Inflammatory macrophage (primary cell): Measurements from ENCODE around the gene PLCD3.

Source experiments
- DNase-seq, 2 donors: peaks; one replicate each; pipeline ENCODE4 v3.0.0-alpha.2; 2020 to 2022
- total RNA-seq, 18 experiments: gene quantifications; one replicate each; lab custom pipeline; 2026; ENCODE audit warnings: mixed read lengths in 6 of 18, inconsistent platforms in 2 of 18; lab: John Stamatoyannopoulos, UW

Gene PLCD3, protein sequence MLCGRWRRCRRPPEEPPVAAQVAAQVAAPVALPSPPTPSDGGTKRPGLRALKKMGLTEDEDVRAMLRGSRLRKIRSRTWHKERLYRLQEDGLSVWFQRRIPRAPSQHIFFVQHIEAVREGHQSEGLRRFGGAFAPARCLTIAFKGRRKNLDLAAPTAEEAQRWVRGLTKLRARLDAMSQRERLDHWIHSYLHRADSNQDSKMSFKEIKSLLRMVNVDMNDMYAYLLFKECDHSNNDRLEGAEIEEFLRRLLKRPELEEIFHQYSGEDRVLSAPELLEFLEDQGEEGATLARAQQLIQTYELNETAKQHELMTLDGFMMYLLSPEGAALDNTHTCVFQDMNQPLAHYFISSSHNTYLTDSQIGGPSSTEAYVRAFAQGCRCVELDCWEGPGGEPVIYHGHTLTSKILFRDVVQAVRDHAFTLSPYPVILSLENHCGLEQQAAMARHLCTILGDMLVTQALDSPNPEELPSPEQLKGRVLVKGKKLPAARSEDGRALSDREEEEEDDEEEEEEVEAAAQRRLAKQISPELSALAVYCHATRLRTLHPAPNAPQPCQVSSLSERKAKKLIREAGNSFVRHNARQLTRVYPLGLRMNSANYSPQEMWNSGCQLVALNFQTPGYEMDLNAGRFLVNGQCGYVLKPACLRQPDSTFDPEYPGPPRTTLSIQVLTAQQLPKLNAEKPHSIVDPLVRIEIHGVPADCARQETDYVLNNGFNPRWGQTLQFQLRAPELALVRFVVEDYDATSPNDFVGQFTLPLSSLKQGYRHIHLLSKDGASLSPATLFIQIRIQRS
- total RNA-seq = 0.38 to 2.1 (median 0.92) reads per million in 18 experiments

DNA sequence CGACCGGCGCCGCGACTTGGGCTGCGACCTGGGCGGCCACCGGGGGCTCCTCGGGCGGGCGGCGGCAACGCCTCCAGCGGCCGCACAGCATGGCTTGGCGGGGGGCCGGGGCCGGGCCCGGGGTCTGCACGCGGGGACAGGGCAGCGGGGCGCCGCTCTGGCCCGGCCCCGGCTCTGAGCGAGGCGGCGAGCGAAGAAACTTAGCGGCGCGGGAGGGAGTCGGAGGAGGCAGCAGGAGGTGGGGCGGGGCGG, at the start of gene PLCD3:
Gene PLCD3, minus strand, starts transcription at position 196 of the 252 bp plus-strand sequence. Its CDS starts 105 bp downstream, at position 91.
- no peak for DNase-seq

DNA sequence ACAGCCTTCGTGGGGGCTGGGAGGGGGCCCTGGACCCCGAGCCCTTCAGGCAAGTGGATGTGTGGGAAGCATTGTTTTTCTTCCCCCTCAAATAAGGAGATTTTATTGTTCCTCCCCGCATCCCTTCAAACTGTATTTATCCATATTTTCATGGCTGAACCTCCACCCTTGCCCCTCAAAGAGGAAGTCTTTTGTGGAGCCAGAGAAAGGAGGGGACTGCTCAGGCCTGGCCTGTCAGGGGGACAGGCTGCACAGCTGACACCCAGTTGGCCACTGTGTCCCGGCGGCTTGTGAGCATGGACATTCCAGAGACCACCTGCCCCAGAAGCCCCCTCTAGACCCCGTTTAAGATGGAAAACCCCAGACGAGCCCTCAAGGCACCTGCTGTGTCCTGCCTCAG, 45.2 kb upstream of the PLCD3 start:
- no peak for DNase-seq

DNA sequence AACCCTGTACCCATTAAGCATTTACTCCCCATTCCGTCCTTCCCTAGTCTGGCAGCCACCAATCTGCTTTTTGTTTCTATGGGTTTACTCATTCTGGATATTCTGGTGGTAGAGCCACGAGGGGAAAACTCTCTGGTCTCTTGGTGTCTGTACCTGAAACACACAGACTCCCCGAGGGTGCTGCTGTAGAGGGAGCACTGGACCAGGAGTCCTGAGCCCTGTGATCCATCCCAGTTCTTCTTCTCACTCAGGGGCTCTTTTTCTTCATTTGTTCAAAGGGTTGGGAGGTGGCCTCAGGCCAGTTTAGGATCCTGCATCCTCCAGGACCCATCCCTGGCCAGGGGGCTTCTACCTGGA, 43.4 kb upstream of the PLCD3 start:
- no peak for DNase-seq

- peak; percentile 29 to 42 for DNase-seq
These were observed 40.4 kb upstream of the PLCD3 start for GRCh38 chr17:45172541-45173286.

GRCh38 chr17:45172232-45172540, 39.9 kb upstream of the PLCD3 start:
- DNase-seq = no peak

DNA sequence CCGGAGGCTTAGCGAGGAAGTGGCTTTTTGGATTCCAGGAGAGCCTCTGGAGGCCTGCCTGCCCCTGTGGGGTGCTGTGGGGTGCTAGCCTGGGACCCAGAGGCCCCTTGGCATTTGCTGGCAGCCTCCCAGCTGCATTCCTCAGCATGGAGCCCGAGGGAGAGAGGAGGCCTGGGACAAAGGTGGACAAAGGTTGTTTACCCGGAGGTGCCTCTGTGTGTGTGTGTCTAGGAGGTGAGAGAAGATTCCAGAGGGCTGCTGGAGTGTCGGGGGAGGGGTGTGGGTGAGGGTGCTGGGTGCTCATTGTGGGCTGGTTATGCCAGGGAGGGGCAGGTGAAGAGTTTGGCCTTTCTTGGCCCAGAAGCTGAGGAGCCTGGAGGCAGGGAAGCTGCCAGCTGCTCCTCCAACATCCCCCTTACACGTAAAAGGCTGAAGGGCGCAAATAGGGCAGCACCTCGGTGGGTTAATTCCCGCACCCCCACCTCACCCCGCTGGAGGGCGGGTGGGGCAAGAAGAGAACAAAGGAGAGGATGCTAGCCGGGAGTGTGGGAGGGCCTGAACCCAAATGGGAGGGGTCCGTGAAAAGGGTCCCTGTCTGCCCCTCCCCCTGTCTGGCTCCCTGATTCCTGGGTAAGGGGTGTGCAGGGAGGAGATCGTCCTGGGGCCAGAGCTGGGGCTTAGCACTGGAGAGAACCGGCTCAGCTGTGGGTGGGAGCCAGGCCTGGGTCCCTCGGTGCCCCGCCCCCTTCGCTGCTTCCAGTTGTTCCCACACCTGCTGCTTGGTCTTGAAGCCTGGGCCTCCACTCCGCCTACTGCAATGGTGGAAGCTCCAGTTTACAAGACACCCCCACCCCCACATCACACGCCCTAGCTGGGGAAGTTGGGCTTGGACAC, 39.3 kb upstream of the PLCD3 start:
- DNase-seq = peak; percentile 42 to 78

GRCh38 chr17:45170931-45171337, 38.6 kb upstream of the PLCD3 start:
- peak; percentile 49 to 81 for DNase-seq

- no peak for DNase-seq
These were observed 38.1 kb upstream of the PLCD3 start for GRCh38 chr17:45170280-45170930.

DNA sequence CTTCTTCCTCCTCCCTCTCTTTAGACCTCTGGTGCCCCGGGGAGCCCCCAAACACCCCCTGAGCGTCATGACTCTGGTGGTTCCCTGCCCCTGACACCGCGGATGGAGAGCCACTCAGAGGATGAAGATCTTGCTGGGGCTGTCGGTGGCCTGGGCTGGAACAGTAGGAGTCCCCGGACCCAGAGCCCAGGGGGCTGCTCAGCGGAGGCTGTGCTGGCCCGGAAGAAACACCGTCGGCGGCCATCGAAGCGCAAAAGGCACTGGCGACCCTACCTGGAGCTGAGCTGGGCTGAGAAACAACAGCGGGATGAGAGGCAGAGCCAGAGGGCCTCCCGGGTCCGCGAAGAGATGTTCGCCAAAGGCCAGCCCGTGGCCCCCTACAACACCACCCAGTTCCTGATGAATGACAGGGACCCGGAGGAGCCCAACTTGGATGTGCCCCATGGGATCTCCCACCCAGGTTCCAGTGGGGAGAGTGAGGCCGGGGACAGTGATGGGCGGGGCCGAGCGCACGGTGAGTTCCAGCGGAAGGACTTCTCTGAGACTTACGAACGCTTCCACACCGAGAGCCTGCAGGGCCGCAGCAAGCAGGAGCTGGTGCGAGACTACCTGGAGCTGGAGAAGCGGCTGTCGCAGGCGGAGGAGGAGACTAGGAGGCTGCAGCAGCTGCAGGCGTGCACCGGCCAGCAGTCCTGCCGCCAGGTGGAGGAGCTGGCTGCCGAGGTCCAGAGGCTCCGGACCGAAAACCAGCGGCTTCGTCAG, 36.9 kb upstream of the PLCD3 start:
- no peak for DNase-seq

DNA sequence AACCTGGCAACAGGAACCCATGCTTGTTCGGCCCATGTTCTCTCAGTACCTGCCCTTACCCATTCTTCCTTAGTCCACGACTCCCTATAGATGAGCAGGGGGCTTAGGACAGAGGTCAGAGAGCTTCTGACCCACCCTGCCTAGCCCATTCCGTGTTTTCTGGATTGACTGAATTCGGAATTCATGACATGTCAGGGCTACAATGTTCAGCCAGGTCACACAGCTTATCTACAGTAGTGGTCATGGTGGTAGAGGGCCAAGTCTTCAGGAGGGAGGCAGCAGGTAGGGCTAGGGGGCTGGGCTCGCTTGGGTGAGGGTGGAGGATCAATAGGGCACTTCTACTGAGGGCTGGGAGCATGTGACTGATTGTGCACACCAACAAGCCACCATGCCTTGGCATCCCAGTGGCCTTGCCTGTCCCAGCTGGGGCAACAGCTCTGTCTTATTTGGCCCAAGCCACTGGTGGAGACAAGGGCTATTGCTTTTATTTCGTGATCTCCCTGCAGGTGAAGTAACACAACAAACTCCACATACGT, 32.5 kb upstream of the PLCD3 start:
- DNase-seq = no peak

DNA sequence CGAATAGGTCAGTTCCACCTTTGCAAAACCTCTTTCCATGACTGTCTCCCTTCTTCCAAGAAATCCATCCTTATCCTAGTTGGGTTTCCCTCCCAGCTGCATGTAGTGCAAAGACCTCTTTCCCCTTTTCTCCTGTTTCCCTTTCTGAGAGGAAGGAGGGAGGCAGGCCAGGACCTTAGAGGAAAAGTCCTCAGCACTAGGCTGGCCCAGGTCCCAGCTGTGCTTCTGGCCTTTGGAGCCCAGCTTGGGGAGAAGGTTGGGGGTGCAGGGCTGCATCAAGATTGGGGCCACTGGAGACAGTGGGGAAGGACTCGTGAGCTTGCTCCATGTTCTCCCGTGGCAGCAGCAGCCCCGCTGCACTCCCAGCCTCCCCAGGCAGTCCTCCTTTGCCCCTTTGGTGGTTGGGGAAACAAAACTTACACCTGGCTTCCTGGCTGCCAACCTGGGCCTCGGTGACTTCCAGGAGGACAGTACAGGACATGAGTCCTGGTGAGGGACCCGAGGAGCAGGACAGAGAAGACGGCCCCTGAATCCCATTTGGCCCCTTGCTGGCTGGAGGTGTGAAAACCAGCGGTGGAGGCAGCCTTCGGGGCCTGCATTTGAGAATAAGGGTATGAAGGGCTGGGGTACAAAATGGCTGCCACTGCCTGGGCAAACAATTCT, 29.8 kb upstream of the PLCD3 start:
- no peak for DNase-seq

DNA sequence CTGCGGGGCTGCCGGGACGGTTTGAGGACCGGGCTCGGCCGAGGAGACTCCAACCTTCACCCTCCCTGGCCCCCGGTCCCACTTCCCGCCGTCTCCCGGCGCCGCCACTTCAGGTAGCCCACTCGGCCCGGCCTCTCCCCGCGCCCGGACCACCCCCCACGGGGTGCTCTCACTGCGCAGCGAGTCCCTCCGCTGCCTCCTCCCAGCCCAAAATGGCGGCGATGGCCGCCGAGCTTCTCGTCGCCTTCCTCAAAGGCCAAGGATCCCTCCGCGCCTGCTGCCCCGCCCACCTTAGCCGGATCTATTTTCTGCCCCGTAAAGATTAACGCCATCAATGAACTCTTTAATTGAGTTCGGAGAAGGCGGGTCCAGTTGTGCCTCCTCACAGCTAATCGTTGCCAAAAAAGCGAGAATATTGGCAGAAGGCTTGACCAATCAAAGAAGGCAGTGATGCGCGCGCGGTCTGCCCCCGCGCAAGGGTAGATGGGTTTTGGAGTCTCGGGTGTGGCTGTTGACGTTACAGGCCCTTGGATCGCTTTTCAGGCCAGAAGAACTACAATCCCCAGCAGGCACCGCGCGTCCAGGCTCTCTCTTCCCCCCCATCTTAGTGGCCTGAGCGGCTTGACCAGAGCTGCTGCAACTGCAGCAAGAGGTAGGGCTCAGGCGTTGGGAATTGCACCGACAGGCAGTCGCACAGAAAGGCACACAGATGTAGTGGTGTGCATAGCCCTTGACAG, 29.1 kb upstream of the PLCD3 start, which contains the start of gene HEXIM2:
Gene HEXIM2, plus strand, starts transcription at position 588 of the 737 bp plus-strand sequence. CDS start 919 bp downstream, outside the sequence.
- peak; percentile 100 for DNase-seq

DNA sequence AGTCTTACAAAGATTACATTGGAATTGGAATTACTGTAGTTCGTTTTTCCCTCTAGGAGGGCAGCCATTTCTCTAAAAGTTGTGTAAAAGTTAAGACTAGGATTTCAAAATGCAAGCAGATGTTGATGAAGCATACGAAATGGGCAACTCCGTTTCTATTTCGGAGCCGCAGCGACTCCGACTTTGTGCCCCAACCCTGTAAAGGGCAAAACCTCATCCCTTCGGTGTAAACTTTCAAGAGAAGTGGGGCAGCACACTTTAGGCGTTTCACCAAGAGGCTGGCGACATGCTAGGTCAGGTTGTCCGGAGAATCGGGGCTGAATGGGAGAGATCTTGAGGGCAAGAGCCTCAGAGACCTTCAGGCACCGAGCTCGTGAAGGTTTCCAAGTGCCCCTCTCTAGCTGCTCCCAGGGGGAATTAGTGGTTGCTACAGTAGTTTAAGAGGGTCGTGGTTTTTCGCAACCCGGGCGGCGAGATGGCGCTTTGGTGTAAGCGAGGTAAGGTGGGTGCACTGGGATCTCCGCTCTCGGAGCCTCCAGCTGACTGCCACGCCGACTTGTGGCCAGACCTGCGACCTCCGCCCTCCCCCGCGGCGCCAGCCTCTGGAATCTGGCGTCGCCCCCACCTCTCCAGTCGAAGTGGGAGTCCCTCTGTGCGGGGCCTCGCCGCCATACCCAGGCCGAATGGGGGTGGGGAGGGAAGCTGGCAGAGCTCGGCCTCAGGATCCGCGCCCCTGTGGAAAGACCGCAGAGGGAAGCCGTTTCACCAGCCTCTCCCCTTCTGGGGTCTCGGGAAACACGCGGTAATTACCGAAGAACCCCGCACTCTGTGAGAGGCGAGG, 28.4 kb upstream of the PLCD3 start:
- DNase-seq = peak; percentile 40 to 57

- no peak for DNase-seq
These were observed 23.9 kb upstream of the PLCD3 start for GRCh38 chr17:45156242-45156641.

GRCh38 chr17:45155483-45155882, 23.2 kb upstream of the PLCD3 start:
- no peak for DNase-seq

GRCh38 chr17:45155029-45155428, 22.7 kb upstream of the PLCD3 start:
- DNase-seq = no peak

- peak; percentile 33 to 40 for DNase-seq
These were observed 18.8 kb upstream of the PLCD3 start for GRCh38 chr17:45150911-45151809.
